Measurements from ENCODE around the gene DLEC1.

The DLEC1 gene

GRCh38 chr3:38117163-38117716 lies 78.2 kb downstream of the DLEC1 start:
- in situ Hi-C loops (cut with HindIII; ENCODE audit: low sequenced_read_pairs) = no loop called here

DNA sequence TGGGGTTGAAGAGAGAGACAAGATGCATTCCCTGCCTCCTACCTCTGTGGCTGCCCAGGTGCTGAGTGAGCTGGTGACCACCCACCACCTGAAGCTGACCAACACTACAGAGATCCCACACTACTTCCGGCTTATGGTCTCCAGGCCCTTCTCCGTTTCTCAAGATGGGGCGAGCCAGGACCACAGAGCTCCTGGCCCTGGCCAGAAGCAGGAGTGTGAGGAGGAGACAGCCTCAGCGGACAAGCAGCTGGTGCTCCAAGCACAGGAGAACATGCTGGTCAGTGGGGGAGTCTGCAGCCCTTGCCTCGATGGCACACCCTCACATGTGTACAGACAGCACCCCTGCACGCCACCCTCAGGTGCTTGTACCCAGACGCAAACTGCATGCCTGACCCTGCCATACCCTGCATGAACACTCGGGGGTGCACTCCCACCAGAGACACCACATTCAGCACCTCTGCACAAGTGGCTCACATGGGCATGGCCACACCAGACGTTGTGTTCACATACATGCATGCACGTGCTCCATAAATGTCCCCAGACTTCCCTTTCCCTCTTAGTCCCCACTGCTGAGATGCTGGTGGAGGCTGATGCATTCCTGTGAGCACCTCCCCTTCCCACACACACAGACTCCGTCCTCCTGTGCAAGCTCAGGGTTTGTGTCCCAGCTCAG lies 78.9 kb downstream of the DLEC1 start:
- in situ Hi-C loops (cut with HindIII; ENCODE audit: low sequenced_read_pairs) = no loop called here

GRCh38 chr3:38118421-38119247 lies 79.6 kb downstream of the DLEC1 start:
- in situ Hi-C loops (cut with HindIII; ENCODE audit: low sequenced_read_pairs) = no loop called here

DNA sequence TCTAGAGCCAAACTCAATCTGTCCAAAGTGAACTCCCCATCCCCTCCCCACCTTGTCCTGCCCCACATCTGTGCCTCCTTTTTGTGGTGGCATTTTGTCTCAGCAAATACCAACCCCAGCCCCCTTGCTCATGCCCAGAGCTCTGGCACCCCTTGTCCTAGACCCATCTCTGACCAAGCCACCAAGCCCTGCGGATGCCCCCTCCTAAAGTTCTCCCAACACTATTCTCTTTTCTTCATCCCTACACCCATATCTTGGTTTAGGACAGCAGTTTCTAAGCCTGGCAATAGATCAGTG lies 80.2 kb downstream of the DLEC1 start:
- in situ Hi-C loops (cut with HindIII; ENCODE audit: low sequenced_read_pairs) = no loop called here

- in situ Hi-C loops (cut with HindIII; ENCODE audit: low sequenced_read_pairs) = no loop called here
Observed at GRCh38 chr3:38119821-38120692, 81.0 kb downstream of the DLEC1 start.

DNA sequence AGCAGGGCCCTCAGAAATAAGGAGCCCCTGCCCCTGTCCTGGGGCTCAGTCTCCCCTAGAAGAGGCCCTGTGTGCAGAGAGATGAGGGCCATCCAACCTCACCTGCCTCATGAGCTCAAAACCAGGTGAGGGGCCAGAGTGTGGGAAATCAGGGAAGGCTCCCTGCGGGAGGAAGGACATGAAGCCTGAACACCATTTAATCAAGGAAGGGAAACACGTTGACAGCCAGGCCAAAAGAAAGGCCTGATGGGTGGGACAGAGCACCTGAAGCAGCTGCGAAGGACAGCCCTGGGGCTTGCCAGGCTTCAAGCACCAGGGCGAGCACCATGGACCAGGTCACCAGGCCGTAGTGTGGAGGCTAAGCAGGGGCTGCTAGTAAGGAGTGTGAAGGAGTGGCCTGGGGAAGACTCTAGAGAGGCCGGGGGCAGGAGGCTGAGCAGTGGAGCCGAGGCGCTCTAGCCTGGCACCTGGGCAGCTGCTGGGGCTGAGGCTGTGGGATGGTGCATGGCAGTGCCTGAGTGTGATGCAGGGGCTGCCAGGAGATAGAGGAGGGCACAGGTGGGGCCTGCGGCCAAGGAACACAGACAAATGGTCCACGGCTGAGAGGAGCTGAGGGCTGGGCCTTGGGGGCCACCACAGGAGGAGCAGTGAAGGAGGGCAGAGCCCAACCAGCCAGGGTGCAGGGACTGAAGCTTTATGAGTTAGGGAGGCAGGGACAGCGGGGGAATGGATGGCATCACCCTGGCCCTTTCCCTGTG lies 81.9 kb downstream of the DLEC1 start:
- in situ Hi-C loops (cut with HindIII; ENCODE audit: low sequenced_read_pairs) = no loop called here

DNA sequence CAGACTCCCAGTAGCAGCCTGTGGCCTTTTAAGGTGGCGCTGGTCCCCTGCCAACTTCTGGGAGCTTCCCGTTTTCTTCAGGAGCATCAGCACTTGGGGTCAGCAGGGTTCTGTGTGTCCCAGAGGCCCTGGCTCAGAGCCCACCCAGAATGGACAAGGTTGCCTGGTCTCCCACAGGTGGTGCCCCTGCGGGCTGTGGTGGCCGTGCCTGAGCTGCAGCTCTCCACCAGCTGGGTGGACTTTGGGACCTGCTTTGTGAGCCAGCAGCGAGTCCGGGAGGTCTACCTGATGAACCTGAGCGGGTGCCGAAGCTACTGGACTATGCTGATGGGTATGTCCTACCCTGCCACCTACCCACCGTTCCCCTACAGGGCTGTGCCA lies 82.4 kb downstream of the DLEC1 start:
- in situ Hi-C loops (cut with HindIII; ENCODE audit: low sequenced_read_pairs) = no loop called here

GRCh38 chr3:38121832-38122461 lies 82.9 kb downstream of the DLEC1 start:
- in situ Hi-C loops (cut with HindIII; ENCODE audit: low sequenced_read_pairs) = no loop called here

GRCh38 chr3:38122712-38123290 lies 83.8 kb downstream of the DLEC1 start:
- in situ Hi-C loops (cut with HindIII; ENCODE audit: low sequenced_read_pairs) = no loop called here

DNA sequence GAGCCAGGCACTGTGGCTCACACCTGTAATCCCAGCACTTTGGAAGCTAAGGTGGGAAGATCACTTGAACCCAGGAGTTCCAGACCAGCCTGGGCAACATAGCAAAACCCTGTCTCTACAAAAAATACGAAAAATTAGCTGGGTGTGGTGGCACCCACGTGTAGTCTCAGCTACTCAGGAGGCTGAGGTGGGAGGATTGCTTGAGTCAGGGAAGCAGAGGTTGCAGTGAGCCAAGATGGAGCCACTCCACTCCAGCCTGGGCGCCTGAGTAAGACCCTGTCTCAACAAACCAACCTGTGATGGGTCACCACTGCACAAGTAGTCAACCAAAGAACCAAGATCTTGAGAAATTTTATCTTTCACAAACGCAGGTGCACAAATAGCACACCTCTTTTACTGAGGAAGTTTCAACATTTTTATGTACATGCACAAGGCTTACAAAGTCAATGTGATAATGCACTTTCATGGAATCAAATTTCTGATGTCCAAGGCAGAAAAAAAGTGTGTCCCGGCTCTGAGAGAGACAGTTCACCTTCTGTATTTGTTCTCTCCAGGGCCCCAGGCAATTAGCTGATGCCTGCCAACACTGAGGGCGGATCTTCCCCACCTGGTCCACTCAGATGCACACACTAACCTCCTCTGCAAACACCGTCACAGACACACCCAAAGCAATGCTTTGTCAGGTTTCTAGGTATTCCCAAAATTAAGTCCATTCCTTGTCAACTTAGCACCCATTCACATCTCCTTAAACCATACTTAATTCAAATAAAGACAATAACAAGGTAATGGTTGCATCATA lies 85.5 kb downstream of the DLEC1 start:
- in situ Hi-C loops (cut with HindIII; ENCODE audit: low sequenced_read_pairs) = loop anchor here (5.0 kb wide), 3 partner anchors 37 to 358 kb away; partner anchors contain the start of gene SLC22A14

GRCh38 chr3:38125305-38126120 lies 86.5 kb downstream of the DLEC1 start:
- in situ Hi-C loops (cut with HindIII; ENCODE audit: low sequenced_read_pairs) = loop anchor here (5.0 kb wide), 3 partner anchors 38 to 357 kb away; partner anchors contain the start of gene SLC22A14

DNA sequence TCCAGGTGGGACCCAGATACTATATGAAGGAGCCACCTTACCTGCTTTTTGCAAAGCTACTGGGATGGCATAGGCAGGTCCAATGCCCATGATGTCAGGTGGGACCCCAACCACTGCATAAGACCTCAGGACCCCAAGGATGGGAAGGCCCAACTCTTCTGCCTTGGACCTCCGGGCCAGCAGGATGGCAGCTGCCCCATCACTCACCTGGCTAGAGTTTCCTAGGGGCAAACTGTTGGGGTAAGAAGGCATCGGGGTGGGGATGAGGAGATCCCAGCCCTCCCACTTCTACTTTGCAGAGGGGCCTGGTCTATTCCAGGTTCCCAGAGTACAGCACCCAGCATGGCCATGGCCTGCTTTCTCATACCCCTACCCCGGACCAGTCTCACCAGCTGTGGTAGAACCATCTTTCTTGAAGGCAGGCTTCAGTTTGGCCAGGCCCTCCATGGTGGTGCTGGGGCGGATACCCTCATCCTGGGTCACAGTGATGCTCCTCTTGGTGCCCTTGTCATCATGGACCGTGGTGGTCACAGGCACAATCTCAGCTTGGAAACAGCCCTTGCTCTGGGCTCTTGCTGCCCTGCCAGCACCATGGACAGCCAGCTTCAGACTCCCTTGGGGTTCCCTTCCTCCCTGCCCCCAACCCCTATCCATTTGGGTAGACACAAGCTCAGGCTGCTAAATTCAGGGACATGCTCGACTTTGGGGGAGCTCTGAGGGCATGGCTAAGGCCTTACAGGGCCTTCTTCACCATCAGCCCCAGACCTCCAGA lies 87.3 kb downstream of the DLEC1 start:
- in situ Hi-C loops (cut with HindIII; ENCODE audit: low sequenced_read_pairs) = loop anchor here (5.0 kb wide), 3 partner anchors 39 to 356 kb away; partner anchors contain the start of gene SLC22A14

DNA sequence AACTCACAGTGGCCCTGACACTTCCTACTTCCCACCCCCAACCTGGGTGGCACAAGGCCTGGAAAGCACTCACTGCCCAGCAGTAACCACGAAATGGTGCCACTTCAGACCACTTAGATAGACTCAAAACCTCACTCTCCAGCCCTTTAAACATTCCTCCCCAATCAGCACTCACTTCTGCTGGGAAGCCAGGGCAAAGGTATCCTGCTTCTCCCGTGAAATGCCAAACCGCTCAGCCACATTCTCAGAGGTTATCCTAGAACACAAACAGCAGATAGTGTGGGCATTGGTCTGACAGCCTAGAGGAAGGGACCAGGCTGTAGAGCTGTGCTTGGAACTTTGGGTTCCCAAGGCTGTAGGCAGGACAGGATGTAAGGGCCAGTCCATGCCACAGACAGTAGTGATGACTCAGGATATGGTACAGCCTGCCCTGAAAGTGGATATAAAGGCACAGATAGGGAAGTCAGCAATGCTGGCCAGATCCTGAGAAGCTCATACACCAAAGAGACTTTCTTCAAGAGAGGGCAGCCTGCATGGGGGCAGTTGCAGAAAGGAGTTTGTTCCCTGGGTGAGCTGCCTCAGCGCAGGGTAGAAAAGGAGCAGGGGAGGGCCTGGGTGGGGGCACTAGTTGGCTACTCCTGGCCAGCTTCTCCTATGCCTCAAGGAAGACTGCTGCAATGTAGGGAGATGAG lies 88.7 kb downstream of the DLEC1 start:
- in situ Hi-C loops (cut with HindIII; ENCODE audit: low sequenced_read_pairs) = loop anchor here (5.0 kb wide), 3 partner anchors 40 to 355 kb away; partner anchors contain the start of gene SLC22A14

GRCh38 chr3:38128303-38128655 lies 89.3 kb downstream of the DLEC1 start:
- in situ Hi-C loops (cut with HindIII; ENCODE audit: low sequenced_read_pairs) = loop anchor here (5.0 kb wide), 3 partner anchors 41 to 354 kb away; partner anchors contain the start of gene SLC22A14

DNA sequence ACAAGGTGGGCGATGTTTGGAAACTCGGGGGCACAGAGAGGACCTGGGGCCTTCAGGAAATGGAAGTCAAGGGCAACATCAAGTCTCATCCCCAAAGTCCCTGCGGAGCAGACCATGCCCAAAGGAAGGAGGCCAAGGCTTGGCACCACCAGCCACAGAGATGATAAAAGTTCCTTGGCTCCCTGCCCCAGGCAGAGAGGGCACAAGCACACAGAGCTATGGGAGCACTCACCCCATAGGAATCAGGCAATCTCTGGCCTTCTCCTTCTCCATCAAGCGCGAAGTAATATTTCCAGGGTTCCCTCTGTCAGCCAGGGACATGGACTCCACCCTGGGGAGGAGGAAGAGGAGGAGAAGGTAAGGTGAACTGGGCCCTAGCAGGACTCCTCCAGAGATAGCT lies 90.0 kb downstream of the DLEC1 start:
- in situ Hi-C loops (cut with HindIII; ENCODE audit: low sequenced_read_pairs) = loop anchor here (5.0 kb wide), 3 partner anchors 42 to 353 kb away; partner anchors contain the start of gene SLC22A14

- in situ Hi-C loops (cut with HindIII; ENCODE audit: low sequenced_read_pairs) = no loop called here
Observed at GRCh38 chr3:38130631-38131065, 91.6 kb downstream of the DLEC1 start.
